SK-MEL-5 (cell line): ENCODE results near the gene LAMC2. TPM values are rescaled to one million over a fixed set of nuclear protein-coding genes. Genes with fewer than 3 reads are reported as not detected.

Source experiments
- DNase-seq: peaks from one replicate; pipeline ENCODE4 v3.0.0-alpha.2; 2016; ENCODE audit warnings: low read depth, low spot score
- in situ Hi-C: cut with HindIII; loops from 2 replicates; pipeline ENCODE4 v1.10.0; 2016; ENCODE audit warnings: low sequenced_read_pairs, high pct_unique_total_duplicates, low pct_unique_long_range_greater_than_20kb
- total RNA-seq: library from RNA; depleted of rRNA; stranded (reverse); fragments of >200 nt; shearing (Covaris generic); gene quantifications from 2 replicates; pipeline ENCODE4 v1.2.3, GENCODE V29; 2014

LAMC2 gene
- total RNA-seq, 1 experiment from 2014 or later: 0.03 TPM

DNA sequence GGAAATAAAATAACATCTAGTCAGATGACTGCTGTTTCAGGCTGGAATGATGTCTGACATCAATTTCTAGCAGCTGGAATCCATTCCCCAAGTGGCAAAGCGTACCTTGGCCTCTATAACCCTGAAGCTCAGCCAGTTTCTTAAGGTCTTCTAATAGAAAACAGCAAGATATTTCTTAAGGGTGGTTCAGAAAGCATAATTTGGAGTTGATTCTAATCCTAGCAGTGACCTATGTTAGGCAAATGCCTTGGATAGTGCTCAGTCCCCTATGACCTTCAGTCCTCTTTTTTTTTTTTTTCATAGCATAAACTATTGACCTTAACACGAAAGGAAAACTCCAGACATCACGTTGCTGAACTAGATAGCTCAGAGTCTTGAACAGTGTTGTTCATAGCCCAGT is 56.5 kb downstream of the LAMC2 start:
- no peak for DNase-seq
- in situ Hi-C loops: loop anchor here (25.0 kb wide), 1 partner anchor 105 kb away; no protein-coding TSS in a partner anchor

DNA sequence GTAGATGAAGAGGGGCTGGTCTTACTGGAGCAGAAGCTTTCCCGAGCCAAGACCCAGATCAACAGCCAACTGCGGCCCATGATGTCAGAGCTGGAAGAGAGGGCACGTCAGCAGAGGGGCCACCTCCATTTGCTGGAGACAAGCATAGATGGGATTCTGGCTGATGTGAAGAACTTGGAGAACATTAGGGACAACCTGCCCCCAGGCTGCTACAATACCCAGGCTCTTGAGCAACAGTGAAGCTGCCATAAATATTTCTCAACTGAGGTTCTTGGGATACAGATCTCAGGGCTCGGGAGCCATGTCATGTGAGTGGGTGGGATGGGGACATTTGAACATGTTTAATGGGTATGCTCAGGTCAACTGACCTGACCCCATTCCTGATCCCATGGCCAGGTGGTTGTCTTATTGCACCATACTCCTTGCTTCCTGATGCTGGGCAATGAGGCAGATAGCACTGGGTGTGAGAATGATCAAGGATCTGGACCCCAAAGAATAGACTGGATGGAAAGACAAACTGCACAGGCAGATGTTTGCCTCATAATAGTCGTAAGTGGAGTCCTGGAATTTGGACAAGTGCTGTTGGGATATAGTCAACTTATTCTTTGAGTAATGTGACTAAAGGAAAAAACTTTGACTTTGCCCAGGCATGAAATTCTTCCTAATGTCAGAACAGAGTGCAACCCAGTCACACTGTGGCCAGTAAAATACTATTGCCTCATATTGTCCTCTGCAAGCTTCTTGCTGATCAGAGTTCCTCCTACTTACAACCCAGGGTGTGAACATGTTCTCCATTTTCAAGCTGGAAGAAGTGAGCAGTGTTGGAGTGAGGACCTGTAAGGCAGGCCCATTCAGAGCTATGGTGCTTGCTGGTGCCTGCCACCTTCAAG is 57.3 kb downstream of the LAMC2 start:
- in situ Hi-C loops: loop anchor here (25.0 kb wide), 1 partner anchor 106 kb away; no protein-coding TSS in a partner anchor
- DNase-seq: no peak

DNA sequence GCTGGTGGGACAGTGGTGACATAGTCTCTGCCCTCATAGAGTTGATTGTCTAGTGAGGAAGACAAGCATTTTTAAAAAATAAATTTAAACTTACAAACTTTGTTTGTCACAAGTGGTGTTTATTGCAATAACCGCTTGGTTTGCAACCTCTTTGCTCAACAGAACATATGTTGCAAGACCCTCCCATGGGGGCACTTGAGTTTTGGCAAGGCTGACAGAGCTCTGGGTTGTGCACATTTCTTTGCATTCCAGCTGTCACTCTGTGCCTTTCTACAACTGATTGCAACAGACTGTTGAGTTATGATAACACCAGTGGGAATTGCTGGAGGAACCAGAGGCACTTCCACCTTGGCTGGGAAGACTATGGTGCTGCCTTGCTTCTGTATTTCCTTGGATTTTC is 58.4 kb downstream of the LAMC2 start:
- in situ Hi-C loops: loop anchor here (25.0 kb wide), 1 partner anchor 107 kb away; no protein-coding TSS in a partner anchor
- no peak for DNase-seq

DNA sequence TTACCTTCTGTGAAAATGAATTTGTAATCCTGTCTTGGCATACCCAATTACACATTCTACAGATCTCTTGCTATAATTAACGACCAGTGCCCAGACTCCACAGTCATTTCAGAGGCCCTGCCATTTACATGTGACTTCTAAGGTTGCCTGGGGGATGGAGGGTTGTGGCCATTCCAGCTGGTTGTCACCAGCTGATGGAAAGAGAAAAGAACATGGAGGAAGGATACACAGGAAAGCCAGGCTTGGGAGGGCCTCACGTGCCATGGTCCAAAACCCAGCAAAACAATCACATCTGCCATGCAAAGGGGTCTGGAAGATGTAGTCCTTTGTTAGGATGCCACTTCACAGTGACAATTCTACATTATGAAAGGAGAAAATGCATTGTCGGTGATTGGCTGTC is 59.3 kb downstream of the LAMC2 start:
- in situ Hi-C loops: loop anchor here (25.0 kb wide), 1 partner anchor 108 kb away; no protein-coding TSS in a partner anchor
- DNase-seq: no peak

DNA sequence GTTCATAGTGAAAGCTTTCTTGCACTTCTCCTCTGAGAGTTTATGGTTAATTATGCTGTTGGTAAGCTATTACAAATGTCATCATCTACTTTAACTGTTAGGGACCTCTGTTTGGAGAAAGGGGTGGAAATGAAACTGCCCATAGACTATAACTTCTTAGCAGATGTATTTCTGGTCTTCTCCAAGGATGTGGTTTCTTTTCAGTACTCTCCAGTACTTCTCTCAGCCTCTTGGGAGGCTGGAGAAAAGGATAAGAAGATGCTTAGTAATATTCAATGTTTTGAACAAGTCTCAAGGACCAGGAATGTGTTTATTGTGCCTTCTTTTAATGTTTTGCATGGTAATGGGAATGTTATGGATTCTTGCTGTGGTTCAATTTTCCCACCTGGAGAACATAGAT is 60.4 kb downstream of the LAMC2 start:
- no peak for DNase-seq
- in situ Hi-C loops: loop anchor here (25.0 kb wide), 1 partner anchor 109 kb away; no protein-coding TSS in a partner anchor

DNA sequence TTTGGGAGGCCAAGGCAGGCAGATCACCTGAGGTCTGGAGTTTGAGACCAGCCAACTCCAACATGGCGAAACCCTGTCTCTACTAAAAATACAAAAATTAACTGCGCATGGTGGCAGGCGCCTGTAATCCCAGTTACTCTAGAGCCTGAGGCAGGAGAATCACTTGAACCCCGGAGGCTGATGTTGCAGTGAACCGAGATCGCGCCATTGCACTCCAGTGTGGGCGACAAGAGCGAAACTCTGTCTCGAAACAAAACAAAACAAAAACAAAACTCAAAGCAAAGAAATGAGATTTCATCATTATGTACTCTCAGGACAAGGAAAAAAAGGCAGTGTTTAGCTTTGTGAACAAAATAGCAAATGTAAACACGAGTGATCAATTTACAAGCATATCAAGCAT is 61.0 kb downstream of the LAMC2 start:
- in situ Hi-C loops: loop anchor here (25.0 kb wide), 1 partner anchor 110 kb away; no protein-coding TSS in a partner anchor
- no peak for DNase-seq

DNA sequence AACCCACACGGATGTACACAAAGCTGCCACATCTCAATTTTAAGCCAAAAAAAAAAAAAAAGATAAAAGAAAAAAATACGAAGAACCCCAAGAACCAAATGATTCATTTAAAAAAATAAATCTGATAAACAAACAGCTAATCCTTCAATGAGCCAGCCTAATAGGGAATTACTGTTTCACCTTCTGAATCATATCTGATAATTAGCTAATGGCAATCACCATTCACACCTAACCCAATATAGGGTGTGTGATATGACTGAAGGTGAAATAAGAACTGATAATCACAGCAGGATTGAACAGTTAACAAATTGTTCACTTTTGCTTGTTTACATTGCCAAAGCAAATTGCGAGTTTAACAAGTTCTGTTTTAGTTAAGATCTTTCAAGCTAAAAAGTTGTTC is 61.4 kb downstream of the LAMC2 start:
- in situ Hi-C loops: loop anchor here (25.0 kb wide), 1 partner anchor 110 kb away; no protein-coding TSS in a partner anchor
- DNase-seq: no peak

DNA sequence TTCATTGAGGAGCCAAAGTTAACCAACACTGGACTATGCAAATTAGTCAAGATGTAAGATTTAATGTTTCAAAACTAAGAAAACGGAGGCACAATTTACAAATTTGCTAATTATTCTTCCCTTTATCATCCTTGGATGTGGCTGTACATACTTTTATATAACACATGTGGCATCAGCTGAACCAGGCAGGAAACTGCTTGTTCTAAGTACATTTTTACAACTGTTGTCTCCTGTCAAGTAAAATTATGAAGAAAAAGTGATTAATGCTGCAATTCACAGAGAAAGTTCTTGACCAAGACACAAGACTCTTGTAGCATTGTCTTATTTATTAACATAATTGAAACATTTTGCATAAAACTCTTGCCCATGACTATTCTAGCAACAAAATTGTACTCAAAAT is 61.9 kb downstream of the LAMC2 start:
- DNase-seq: no peak
- in situ Hi-C loops: loop anchor here (25.0 kb wide), 1 partner anchor 111 kb away; no protein-coding TSS in a partner anchor

DNA sequence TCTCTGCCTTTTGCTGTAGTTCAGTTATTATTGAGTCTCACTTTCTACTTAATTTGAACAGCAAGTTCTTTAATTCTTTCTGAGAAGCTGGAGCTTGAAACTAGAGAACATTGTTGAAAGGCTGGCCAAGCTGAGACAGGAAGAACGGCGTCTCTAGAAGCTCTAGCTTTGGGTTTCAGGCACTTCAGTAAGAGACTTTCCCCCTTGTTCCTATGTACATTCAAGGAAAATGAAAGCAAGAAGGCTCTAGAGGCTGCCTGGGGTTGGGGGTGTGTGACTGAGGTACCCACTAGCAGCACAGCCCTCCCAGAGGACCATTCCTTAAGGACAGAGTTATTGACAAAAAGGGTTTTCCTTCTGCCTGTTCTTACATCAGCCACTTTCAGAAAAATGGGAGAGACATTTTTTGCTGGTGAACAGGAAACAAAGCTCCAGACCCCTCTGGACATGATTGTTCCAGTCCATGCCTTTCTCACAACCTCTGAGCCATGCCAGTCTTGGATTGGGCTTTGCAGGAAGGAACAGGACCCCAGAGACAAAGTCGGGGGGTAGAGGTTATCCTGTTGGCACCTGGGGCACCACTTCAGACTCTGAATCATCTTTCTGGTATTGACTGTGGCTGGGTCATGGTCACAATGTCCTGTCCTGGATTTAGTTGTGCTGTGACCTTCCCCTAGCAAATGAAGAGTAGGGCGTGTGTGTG is 63.1 kb downstream of the LAMC2 start:
- in situ Hi-C loops: loop anchor here (25.0 kb wide), 1 partner anchor 112 kb away; no protein-coding TSS in a partner anchor
- no peak for DNase-seq

DNA sequence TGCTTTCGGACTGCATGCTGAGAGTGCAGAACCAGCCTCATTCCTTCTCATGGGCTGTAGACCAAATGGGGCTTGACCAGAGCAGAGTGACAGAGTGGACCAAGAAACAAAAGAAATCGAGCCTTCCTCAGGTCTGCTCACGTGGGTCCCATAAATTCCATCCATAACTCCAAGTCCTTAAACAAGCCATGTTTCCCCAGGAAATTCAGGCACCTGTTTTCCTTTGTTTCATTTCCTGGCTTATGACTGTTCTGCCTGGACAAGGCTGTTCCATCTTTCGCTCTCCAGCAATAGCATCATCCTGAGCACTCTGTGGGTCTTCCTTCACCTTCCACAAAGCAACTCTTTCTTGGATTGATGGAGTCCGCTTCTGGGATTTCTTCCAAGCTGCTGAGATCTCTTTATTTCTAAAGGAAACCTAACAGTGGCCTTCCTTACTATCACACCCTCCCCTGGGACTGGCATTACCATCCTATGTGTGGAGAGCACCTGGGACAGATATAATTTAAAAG is 63.9 kb downstream of the LAMC2 start:
- in situ Hi-C loops: loop anchor here (25.0 kb wide), 1 partner anchor 113 kb away; no protein-coding TSS in a partner anchor
- no peak for DNase-seq

DNA sequence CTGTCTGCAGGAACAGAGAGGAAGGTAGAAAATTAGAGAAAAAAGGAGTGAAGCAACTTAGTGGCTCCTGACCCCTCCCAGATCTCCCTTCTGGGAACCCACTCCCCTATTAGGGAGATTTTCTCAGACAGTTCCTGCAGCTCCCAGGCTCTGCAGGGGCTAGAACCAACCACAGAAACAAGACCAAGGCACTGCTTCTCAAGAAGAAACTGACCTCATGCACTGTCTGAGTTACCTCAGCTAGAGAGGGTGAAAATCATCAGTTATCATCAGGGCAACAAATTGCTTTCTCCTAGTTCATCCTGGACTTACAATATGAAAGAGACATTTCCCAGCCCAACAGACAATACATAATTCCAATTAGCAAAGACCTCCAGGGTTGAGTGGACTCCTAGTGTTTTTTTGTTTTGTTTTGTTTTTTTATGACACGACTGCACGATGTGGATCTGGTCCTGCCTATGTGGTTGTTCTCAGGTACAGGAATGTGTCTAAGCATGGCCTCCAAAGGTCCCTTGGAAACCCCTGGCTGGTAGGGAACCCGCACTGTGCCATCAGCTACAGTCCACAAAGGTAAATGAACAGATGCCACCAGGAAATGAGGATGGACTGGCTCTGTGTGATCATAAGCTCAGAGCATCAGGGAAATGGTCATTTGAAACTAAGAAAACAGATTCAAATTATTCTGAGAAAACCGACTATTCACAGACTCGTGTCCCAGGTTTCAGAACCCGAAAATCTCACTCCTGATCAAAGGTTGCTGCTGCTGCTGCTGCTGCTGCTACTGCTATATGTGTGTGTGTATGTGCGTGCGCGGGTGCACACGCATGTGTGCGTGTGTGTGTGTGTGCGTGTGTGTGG is 65.3 kb downstream of the LAMC2 start:
- in situ Hi-C loops: no loop called here
- DNase-seq: no peak

DNA sequence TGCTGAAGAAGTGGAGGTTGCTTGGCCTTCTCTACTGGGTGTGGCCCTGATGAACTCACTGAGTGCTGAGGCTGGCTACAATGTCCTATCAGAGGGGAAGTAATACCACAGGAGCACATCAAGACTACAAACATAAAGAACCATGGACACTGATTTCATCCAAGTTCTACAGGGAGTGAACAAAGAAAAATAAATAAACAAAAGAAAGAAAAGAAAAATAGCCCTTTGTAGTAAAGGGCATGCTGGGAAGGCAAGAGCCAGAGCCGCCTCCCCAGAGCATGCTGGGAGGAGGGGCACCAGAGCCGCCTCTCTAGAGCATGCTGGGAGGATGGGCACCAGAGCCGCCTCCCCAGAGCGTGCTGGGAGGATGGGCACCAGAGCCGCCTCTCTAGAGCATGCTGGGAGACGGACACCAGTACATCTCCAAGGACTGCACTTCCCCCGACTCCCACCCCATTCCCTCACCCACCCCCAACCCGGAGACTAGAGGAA is 65.9 kb downstream of the LAMC2 start:
- in situ Hi-C loops: no loop called here
- no peak for DNase-seq

DNA sequence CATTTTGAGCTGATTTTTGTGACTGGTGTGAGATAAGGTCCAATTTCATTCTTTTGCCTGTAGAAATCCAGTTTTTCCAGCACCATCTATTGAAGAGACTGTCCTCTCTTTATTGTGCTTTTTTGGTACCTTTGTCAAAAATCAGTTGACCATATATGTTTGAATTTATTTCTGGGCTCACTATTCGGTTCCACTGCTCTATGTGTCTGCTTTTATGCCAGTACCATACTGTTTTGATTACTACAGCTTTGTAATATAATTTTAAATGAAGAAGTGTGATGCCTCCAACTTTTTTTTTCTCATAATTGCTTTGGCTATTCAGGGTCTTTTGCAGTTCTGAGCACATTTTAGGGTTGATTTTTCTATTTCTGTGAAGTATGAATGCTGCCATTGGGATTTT is 69.0 kb downstream of the LAMC2 start:
- no peak for DNase-seq
- in situ Hi-C loops: no loop called here

DNA sequence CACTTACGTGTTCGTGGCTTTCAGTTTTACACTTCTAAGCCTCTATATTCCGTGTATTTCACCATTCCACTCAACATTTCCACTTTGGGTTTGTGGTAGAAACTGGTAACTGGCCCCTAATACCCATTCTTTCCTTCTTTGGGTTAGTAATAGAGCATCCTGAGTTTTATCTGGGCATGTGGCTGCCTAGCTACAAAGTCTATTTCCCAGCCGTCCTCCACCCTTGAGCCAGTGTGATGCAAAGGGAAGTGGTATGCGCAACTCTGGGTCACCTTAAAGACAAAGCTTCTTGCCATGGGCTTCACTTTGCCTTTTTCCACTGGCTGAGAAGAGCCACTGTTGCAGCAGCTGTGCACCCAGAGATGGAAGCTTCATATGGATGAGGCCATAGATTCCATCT is 73.9 kb downstream of the LAMC2 start:
- no peak for DNase-seq
- in situ Hi-C loops: no loop called here

DNA sequence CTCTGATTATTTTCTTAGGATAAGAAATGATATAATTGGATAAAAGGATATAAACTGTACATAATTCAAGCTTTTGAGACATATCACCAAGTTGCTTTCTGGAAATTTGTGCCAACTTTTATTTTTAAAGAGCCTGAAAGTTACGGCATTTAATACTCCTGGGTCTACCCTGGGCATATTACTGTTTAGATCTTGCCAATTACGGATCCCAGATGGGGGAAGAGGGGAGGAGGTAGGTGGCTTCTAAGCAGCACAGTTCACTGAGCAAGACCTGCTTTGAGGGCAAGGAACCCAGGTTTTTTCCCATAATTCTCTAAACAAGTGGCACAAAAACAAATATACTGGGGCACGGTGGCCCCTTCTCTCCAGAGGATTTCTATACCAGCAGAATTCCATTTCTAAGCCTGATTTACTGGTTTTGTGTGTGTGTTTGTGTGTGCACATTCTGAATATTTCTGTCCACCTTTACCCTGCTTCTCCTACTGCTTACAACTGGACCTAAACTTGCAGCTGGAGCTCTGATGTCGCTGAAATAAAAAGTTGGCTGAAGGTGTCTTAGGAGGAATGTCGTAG is 76.7 kb downstream of the LAMC2 start:
- in situ Hi-C loops: no loop called here
- no peak for DNase-seq

DNA sequence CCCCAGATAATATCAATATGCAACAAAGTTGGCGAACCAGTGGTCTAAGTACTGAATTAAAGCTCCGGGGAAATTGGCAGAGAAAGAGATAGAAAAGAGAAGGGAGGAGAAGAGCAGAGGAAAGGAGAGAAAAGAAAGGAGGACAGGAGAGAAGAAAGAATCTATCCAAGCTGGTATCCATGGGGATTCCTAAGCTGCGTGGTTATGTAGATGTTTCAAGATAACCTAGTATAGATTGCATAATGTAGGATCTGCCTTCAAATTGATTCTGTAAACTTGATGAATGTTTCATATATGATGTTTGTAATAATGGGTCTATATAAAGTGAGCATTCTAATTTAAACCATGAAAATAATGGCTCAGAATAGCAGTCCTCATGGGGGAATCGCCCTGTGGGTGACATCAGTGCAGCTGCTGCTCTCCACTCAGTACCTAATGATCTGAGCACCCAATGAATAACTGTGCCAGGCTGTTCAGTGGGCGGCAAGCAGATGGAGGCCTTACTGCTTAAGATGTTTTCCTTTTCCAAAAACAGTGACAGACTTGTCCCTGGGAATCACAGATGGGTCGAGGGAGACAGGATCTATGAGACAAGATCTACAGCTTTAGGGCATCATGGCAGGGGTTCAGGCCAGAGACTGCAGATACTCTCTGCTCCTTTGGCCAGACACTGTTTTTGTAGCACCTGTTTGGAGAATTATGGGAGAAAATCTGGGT is 78.0 kb downstream of the LAMC2 start:
- no peak for DNase-seq
- in situ Hi-C loops: no loop called here
